Left ventricle myocardium inferior (tissue), 1 donor: Measurements from ENCODE around the gene SH3PXD2A. TPM values are rescaled to one million over a fixed set of nuclear protein-coding genes. Genes with fewer than 3 reads are reported as not detected.

ENCODE experiments used
- DNase-seq: peaks from one replicate; pipeline ENCODE4 v3.0.0-alpha.2; 2020
- H3K27ac ChIP-seq: fragments of 200-600 bp; replicated peaks from 2 replicates; pipeline ENCODE4 v1.8.0; 2021
- H3K27me3 ChIP-seq: fragments of 200-600 bp; 2 replicates; pipeline ENCODE4 v1.8.0; 2021; ENCODE audit warnings: low read depth
- H3K36me3 ChIP-seq: fragments of 200-600 bp; 2 replicates; pipeline ENCODE4 v1.8.0; 2021
- H3K4me1 ChIP-seq: fragments of 200-600 bp; 2 replicates; pipeline ENCODE4 v1.8.0; 2021
- H3K4me3 ChIP-seq: fragments of 200-600 bp; 2 replicates; pipeline ENCODE4 v1.8.0; 2021; ENCODE audit warnings: mild to moderate bottlenecking, moderate library complexity
- H3K9me3 ChIP-seq: fragments of 200-600 bp; replicated peaks from 2 replicates; pipeline ENCODE4 v1.8.0; 2021
- intact Hi-C: fragments of 100-400 bp; cut with micrococcal nuclease; formaldehyde crosslinking; loops from one replicate; pipeline ENCODE4 v1.11.0; 2022
- total RNA-seq: library from RNA; stranded (reverse); fragmentation: NEBNext Ultra II Directional; extraction: Animal tissue kit (Norgen Biotek cat#: 25700); gene quantifications from one replicate; pipeline ENCODE4 v1.2.1, GENCODE V29; 2021
- TF ChIP-seq, protein P1 (sequence below): fragments of 200-600 bp; IDR thresholded peaks from 2 replicates; pipeline ENCODE4 v1.8.0; 2021; ENCODE audit warnings: antibody characterized with exemption, mild to moderate bottlenecking, borderline replicate concordance
- donor health status: DM: no; HTN: yes; CAD: no; lungs with severe emphysema.

SH3PXD2A gene
- total RNA-seq, 1 donor from 2014 or later = 34.4 TPM

DNA sequence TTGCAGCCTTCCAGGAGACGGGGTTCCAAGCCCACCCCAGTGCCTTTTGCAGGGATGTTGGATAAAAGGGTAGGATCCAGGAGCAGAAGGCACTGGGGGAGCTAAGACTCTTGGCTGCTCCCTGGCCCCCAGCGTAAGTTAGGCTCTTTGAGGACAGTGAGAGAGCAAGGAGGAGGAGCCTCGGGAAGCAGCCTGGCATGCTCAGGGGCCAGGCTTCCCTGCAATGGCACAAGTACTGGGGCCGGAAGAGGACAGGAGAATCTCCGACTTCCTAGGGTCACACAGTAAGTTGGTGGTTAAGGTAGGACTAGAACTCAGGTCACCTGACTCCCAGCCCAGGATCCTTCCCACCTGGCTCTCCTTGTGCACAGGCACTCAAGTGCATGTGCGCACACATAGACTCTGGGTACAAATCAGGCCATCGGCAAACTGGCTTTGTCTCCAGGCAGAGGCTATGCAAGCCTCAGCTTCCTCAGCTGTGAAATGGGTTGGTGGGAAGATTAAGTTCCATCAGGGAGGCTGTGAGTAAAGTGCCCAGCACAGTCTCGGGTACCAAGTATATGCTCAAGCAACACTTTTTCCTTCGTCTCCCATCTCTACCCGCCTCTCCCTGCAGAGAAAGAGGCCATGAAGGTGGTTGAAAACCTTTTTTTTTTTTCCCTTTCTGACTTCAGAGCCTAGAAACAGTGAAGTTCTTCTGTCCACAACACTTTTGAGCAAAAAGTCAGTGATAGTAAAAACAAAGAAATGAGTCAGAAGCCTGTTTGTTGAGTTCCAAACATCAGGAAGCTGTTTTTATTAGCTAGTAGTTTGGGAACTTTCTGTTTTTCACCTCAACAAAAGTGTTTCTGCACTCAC lies 282.8 kb downstream of the SH3PXD2A start:
- intact Hi-C loops = no loop called here
- peaks cover 37% of the 10 kb centered on the region for H3K27me3 ChIP-seq
- H3K27ac ChIP-seq = no peak overlapping the region
- no peak for DNase-seq
- H3K4me3 ChIP-seq = no peak overlapping the region
- no peaks in the 10 kb centered on the region for H3K4me1 ChIP-seq
- no peaks in the 10 kb centered on the region for H3K36me3 ChIP-seq
- TF ChIP-seq, protein P1, sequence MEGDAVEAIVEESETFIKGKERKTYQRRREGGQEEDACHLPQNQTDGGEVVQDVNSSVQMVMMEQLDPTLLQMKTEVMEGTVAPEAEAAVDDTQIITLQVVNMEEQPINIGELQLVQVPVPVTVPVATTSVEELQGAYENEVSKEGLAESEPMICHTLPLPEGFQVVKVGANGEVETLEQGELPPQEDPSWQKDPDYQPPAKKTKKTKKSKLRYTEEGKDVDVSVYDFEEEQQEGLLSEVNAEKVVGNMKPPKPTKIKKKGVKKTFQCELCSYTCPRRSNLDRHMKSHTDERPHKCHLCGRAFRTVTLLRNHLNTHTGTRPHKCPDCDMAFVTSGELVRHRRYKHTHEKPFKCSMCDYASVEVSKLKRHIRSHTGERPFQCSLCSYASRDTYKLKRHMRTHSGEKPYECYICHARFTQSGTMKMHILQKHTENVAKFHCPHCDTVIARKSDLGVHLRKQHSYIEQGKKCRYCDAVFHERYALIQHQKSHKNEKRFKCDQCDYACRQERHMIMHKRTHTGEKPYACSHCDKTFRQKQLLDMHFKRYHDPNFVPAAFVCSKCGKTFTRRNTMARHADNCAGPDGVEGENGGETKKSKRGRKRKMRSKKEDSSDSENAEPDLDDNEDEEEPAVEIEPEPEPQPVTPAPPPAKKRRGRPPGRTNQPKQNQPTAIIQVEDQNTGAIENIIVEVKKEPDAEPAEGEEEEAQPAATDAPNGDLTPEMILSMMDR = no peak
- no peaks in the 10 kb centered on the region for H3K9me3 ChIP-seq

DNA sequence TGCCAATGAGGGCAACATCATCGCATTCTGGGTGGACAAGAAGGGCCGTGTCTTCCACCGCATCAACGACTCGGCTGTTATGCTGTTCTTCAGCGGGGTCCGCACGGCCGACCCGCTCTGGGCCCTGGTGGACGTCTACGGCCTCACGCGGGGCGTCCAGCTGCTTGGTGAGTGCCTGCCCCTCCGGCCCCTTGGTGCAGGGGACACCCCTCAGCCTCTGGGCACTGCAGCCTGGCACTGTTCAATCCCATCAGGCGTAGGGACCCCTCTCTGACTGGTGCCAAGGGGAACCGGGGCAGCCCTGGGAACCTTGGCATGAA lies 283.8 kb downstream of the SH3PXD2A start:
- intact Hi-C loops = no loop called here
- Histone ChIP-seq H3K27ac (no peak overlapping the region), H3K4me3 (no peak overlapping the region), H3K4me1 (no peaks in the 10 kb centered on the region), H3K36me3 (no peaks in the 10 kb centered on the region), H3K27me3 (peaks cover 37% of the 10 kb centered on the region), H3K9me3 (no peaks in the 10 kb centered on the region)
- TF ChIP-seq, protein P1 = no peak
- DNase-seq = no peak

DNA sequence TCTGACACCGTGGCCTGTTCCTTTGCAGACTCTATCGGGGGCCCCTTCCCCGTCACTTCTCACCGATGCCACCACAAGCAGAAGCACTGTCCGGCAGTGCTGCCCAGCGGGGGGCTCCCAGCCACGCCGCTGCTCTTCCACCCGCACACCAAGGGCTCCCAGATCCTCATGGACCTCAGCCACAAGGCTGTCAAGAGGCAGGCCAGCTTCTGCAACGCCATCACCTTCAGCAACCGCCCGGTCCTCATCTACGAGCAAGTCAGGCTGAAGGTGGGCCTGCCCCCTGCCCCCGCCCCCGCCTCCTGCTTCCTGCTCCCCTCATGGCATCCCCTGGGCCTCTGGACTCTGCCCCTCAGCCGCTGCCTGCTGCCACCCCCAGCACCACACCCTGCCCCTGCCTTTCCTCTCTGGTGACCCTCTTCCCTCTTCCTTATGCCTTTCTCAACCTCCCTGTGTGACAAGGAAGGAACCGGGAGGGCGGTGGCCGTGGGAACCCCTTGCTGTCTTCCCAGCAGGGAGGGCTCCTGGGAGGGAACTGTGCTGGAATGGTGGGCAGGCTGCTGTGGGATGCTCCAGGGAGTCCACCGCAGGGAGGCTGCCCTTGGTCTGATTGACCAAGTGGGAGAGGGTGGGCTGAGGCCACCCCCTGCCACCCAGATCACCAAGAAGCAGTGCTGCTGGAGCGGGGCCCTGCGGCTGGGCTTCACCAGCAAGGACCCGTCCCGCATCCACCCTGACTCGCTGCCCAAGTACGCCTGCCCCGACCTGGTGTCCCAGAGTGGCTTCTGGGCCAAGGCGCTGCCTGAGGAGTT lies 284.3 kb downstream of the SH3PXD2A start:
- intact Hi-C loops = no loop called here

DNA sequence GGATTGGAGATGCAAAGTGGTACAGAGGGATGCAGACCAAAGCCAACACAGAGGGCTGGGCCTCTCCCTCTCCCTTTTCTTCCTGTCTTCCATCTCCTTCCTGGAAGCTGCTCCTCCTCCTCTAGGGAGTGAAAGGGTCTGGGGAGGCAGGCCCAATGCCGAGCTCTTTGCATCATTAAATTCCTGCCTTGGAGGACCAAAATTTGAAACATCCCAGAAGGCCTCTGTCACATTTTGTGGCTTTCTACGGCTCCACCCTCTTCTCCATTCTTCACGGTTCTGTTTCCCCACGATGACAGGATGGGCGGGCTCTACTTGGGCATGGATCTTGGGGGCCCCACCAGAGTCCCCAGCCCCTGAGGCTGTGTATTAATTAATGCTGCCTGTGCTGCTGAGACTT lies 285.5 kb downstream of the SH3PXD2A start:
- Histone ChIP-seq H3K9me3 (no peaks in the 10 kb centered on the region), H3K4me1 (no peaks in the 10 kb centered on the region), H3K36me3 (no peaks in the 10 kb centered on the region), H3K27ac (no peak overlapping the region), H3K4me3 (no peak overlapping the region), H3K27me3 (peaks cover 31% of the 10 kb centered on the region)
- intact Hi-C loops = no loop called here
- TF ChIP-seq, protein P1 = no peak
- DNase-seq = no peak

More for the DNA sequence above, 284.3 kb downstream of the SH3PXD2A start:
- TF ChIP-seq, protein P1 = no peak
- no peak for DNase-seq
- Histone ChIP-seq H3K27ac (no peak overlapping the region), H3K9me3 (no peaks in the 10 kb centered on the region), H3K4me3 (no peak overlapping the region), H3K27me3 (peaks cover 33% of the 10 kb centered on the region), H3K36me3 (no peaks in the 10 kb centered on the region), H3K4me1 (no peaks in the 10 kb centered on the region)

DNA sequence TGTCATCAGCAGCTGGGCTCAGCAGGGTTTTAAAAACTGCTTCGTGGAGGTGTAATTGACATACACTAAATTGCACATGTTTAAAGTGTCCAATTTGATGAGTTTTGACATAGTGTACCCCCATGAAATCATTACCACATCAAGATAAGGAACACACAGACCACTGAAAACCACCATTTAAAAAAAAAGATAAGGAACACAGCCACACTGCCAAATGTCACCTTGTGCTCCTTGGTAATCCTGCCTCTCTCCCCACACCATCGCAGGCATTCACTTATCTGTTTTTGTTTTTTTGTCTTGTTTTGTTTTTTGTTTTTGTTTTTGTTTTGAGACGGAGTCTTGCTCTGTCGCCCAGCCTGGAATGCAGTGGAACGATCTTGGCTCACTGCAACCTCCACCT lies 286.9 kb downstream of the SH3PXD2A start:
- no peak for DNase-seq
- no peak overlapping the region for H3K27ac ChIP-seq
- no peaks in the 10 kb centered on the region for H3K36me3 ChIP-seq
- peaks cover 31% of the 10 kb centered on the region for H3K27me3 ChIP-seq
- H3K4me1 ChIP-seq = no peaks in the 10 kb centered on the region
- TF ChIP-seq, protein P1 = no peak
- intact Hi-C loops = no loop called here
- H3K9me3 ChIP-seq = no peaks in the 10 kb centered on the region
- no peak overlapping the region for H3K4me3 ChIP-seq
